ENCODE measurements around the gene GALNT3.

The GALNT3 gene

GRCh38 chr2:165745916-165746315 is 48.1 kb downstream of the GALNT3 start:
- DNase-seq (ENCODE audit: insufficient read length, low spot score) (no peak), FAIRE-seq (no peak)
- no peak for TF ChIP-seq CTCF (IDR thresholded peaks at IDR 0.05; ENCODE audit: insufficient read depth, missing control alignments)

GRCh38 chr2:165743442-165743841 is 50.6 kb downstream of the GALNT3 start:
- DNase-seq (ENCODE audit: insufficient read length, low spot score): no peak
- FAIRE-seq: no peak

GRCh38 chr2:165725421-165725820 is 68.6 kb downstream of the GALNT3 start:
- TF ChIP-seq CTCF (IDR thresholded peaks at IDR 0.05; ENCODE audit: insufficient read depth, missing control alignments): no peak
- FAIRE-seq: no peak
- no peak for DNase-seq (ENCODE audit: insufficient read length, low spot score)

More at GRCh38 chr2:165743442-165743841, 50.6 kb downstream of the GALNT3 start:
- TF ChIP-seq CTCF (IDR thresholded peaks at IDR 0.05; ENCODE audit: insufficient read depth, missing control alignments): no peak

- no peak for DNase-seq (ENCODE audit: insufficient read length, low spot score)
- TF ChIP-seq CTCF (IDR thresholded peaks at IDR 0.05; ENCODE audit: insufficient read depth, missing control alignments): no peak
- FAIRE-seq: no peak
Measured at GRCh38 chr2:165720511-165720910, 73.5 kb downstream of the GALNT3 start.

GRCh38 chr2:165718610-165719210 is 75.3 kb downstream of the GALNT3 start:
- FAIRE-seq: no peak
- TF ChIP-seq CTCF (IDR thresholded peaks at IDR 0.05; ENCODE audit: insufficient read depth, missing control alignments): no peak

GRCh38 chr2:165716091-165716490 is 78.0 kb downstream of the GALNT3 start:
- TF ChIP-seq CTCF (IDR thresholded peaks at IDR 0.05; ENCODE audit: insufficient read depth, missing control alignments): no peak
- FAIRE-seq (no peak), DNase-seq (ENCODE audit: insufficient read length, low spot score) (no peak)

More at GRCh38 chr2:165718610-165719210, 75.3 kb downstream of the GALNT3 start:
- DNase-seq (ENCODE audit: insufficient read length, low spot score): no peak

- DNase-seq (ENCODE audit: insufficient read length, low spot score) (no peak), FAIRE-seq (no peak)
- no peak for TF ChIP-seq CTCF (IDR thresholded peaks at IDR 0.05; ENCODE audit: insufficient read depth, missing control alignments)
Measured at GRCh38 chr2:165706960-165707487, 87.0 kb downstream of the GALNT3 start.
